Natural killer cell (primary cell): ENCODE results near the gene RAPGEF2. TPM values are rescaled to one million over a fixed set of nuclear protein-coding genes. Genes with fewer than 3 reads are reported as not detected.

ENCODE experiments used
- ATAC-seq, 3 donors: fragments of 150-1000 bp in 2 of 3; fragments of 200-7000 bp in 1 of 3; cut with Tn5 transposase; 1 replicate in 1 of 3; 2 replicates in 2 of 3; pipeline ENCODE4 v1.10.0; 2021; ENCODE audit warnings: mild to moderate bottlenecking in 2 of 3, moderate library complexity in 2 of 3
- DNase-seq, 2 donors: peaks; one replicate each; pipeline versions ENCODE4 v3.0.0 to v3.0.0-alpha.2; 2013 to 2021; ENCODE audit warnings: mixed read lengths in 1 of 2
- H3K27ac ChIP-seq: one replicate; pipeline ENCODE4 v1.5.1; 2013; ENCODE audit warnings: mild to moderate bottlenecking, low read length
- H3K27me3 ChIP-seq: one replicate; pipeline ENCODE4 v1.6.1; 2013; ENCODE audit warnings: low read length; ENCODE audit not compliant: control insufficient read depth, insufficient read depth
- H3K36me3 ChIP-seq: one replicate; pipeline ENCODE4 v1.6.1; 2013; ENCODE audit warnings: low read length; ENCODE audit not compliant: control insufficient read depth, insufficient read depth
- H3K4me1 ChIP-seq: one replicate; pipeline ENCODE4 v1.6.1; 2013; ENCODE audit warnings: low read length; ENCODE audit not compliant: control insufficient read depth, insufficient read depth
- H3K4me3 ChIP-seq: one replicate; pipeline ENCODE4 v1.5.1; 2013; ENCODE audit warnings: low read length
- H3K9me3 ChIP-seq: one replicate; pipeline ENCODE4 v1.6.1; 2013; ENCODE audit warnings: low read length; ENCODE audit not compliant: control insufficient read depth, insufficient read depth
- H3K27ac Mint-ChIP-seq, 2 donors: one replicate each; pipeline ENCODE4 v1.8.0; 2022; ENCODE audit warnings: mild to moderate bottlenecking in 2 of 2, mixed read lengths in 2 of 2, moderate library complexity in 1 of 2
- H3K27me3 Mint-ChIP-seq, 2 donors: one replicate each; pipeline ENCODE4 v1.8.0; 2022; ENCODE audit warnings: low read depth in 2 of 2, mixed read lengths in 2 of 2
- H3K36me3 Mint-ChIP-seq: one replicate; pipeline ENCODE4 v1.8.0; 2022; ENCODE audit warnings: mixed read lengths
- H3K4me1 Mint-ChIP-seq, 2 donors: one replicate each; pipeline ENCODE4 v1.8.0; 2022; ENCODE audit warnings: mixed read lengths in 2 of 2
- H3K4me3 Mint-ChIP-seq: one replicate; pipeline ENCODE4 v1.8.0; 2022; ENCODE audit warnings: mild to moderate bottlenecking, moderate library complexity, mixed read lengths
- H3K9me3 Mint-ChIP-seq, 2 donors: one replicate each; pipeline ENCODE4 v1.8.0; 2022; ENCODE audit warnings: mixed read lengths in 2 of 2
- CTCF ChIP-seq: fragments of 200-600 bp; IDR thresholded peaks from one replicate; pipeline ENCODE4 v1.8.0; 2022; ENCODE audit warnings: antibody characterized with exemption
- WGBS: methylation state at CpG from one replicate; pipeline ENCODE4 v1.1.7; 2013; ENCODE audit warnings: missing lambda C conversion rate; ENCODE audit not compliant: insufficient coverage; 5-methylcytosine and 5-hydroxymethylcytosine counted together
- intact Hi-C: fragments of 100-400 bp; cut with micrococcal nuclease; formaldehyde crosslinking; loops from one replicate; pipeline ENCODE4 v1.14.2; 2022
- total RNA-seq, 4 donors: library from RNA; stranded (reverse); fragments of 120-200 nt in 1 of 4; gene quantifications; one replicate each; pipeline versions ENCODE4 v1.2.3 to v1.2.4, GENCODE V29; 2013 to 2022

The RAPGEF2 gene
- total RNA-seq, 3 donors from 2014 or later (not counting 1 experiment from before 2014, with no cell fraction given): 21.9 to 55.6 (median 27.6) TPM

GRCh38 chr4:159224408-159224807 is 121.5 kb downstream of the RAPGEF2 start:
- 95% methylated on average over 3 of the region's 3 CpGs for WGBS
- Mint-ChIP-seq H3K36me3 (no peaks in the 10 kb centered on the region), H3K9me3 (no peaks in the 10 kb centered on the region), H3K27me3 (no peaks in the 10 kb centered on the region), H3K4me1 (peaks cover 0 to 5% of the 10 kb centered on the region in 2 donors), H3K27ac (no peak overlapping the region), H3K4me3 (no peak overlapping the region)
- no peaks in the 10 kb centered on the region for H3K36me3 ChIP-seq
- no peaks in the 10 kb centered on the region for H3K9me3 ChIP-seq
- H3K4me3 ChIP-seq: no peak overlapping the region
- ATAC-seq: no peak
- DNase-seq: no peak
- H3K4me1 ChIP-seq: no peaks in the 10 kb centered on the region
- H3K27ac ChIP-seq: no peak overlapping the region
- H3K27me3 ChIP-seq: no peaks in the 10 kb centered on the region
- intact Hi-C loops: no loop called here
- no peak for TF ChIP-seq CTCF

- Histone ChIP-seq H3K27me3 (no peaks in the 10 kb centered on the region), H3K4me1 (no peaks in the 10 kb centered on the region), H3K27ac (no peak overlapping the region), H3K36me3 (no peaks in the 10 kb centered on the region), H3K4me3 (no peak overlapping the region), H3K9me3 (no peaks in the 10 kb centered on the region)
- Mint-ChIP-seq H3K27ac (no peak overlapping the region), H3K36me3 (no peaks in the 10 kb centered on the region), H3K4me1 (peaks cover 1 to 7% of the 10 kb centered on the region in 2 donors), H3K4me3 (no peak overlapping the region), H3K27me3 (no peaks in the 10 kb centered on the region), H3K9me3 (no peaks in the 10 kb centered on the region)
- TF ChIP-seq CTCF: no peak
- ATAC-seq (no peak), DNase-seq (no peak)
- 67% methylated on average over 1 of the region's 3 CpGs for WGBS
- intact Hi-C loops: no loop called here
Measured at GRCh38 chr4:159227378-159227777, 124.5 kb downstream of the RAPGEF2 start.

GRCh38 chr4:159227984-159228383 is 125.1 kb downstream of the RAPGEF2 start:
- Histone ChIP-seq H3K4me1 (no peaks in the 10 kb centered on the region), H3K27ac (no peak overlapping the region), H3K27me3 (no peaks in the 10 kb centered on the region), H3K36me3 (no peaks in the 10 kb centered on the region), H3K9me3 (no peaks in the 10 kb centered on the region), H3K4me3 (no peak overlapping the region)
- Mint-ChIP-seq H3K4me3 (no peak overlapping the region), H3K27me3 (no peaks in the 10 kb centered on the region), H3K4me1 (peaks cover 7 to 13% of the 10 kb centered on the region in 2 donors), H3K9me3 (no peaks in the 10 kb centered on the region), H3K36me3 (no peaks in the 10 kb centered on the region), H3K27ac (no peak overlapping the region)
- TF ChIP-seq CTCF: no peak
- DNase-seq (no peak), ATAC-seq (no peak)
- WGBS: 97% methylated on average over 11 of the region's 11 CpGs
- intact Hi-C loops: no loop called here

GRCh38 chr4:159229164-159229563 is 126.3 kb downstream of the RAPGEF2 start:
- Histone ChIP-seq H3K36me3 (no peaks in the 10 kb centered on the region), H3K27ac (no peak overlapping the region), H3K4me1 (no peaks in the 10 kb centered on the region), H3K4me3 (no peak overlapping the region), H3K27me3 (no peaks in the 10 kb centered on the region), H3K9me3 (no peaks in the 10 kb centered on the region)
- ATAC-seq: no peak
- Mint-ChIP-seq H3K4me3 (no peak overlapping the region), H3K27me3 (no peaks in the 10 kb centered on the region), H3K27ac (no peak overlapping the region), H3K36me3 (no peaks in the 10 kb centered on the region), H3K4me1 (peaks cover 13 to 18% of the 10 kb centered on the region in 2 donors), H3K9me3 (no peaks in the 10 kb centered on the region)
- intact Hi-C loops: no loop called here
- no peak for TF ChIP-seq CTCF
- 95% methylated on average over 4 of the region's 6 CpGs for WGBS
- no peak for DNase-seq
